Hypothalamus (tissue), 51 donors: ENCODE measurements around the gene WRAP53.

Experiments used
- DNase-seq, 51 donors: peaks; one replicate each; lab custom pipeline; 2025; lab: John Stamatoyannopoulos, UW

WRAP53 gene

DNA sequence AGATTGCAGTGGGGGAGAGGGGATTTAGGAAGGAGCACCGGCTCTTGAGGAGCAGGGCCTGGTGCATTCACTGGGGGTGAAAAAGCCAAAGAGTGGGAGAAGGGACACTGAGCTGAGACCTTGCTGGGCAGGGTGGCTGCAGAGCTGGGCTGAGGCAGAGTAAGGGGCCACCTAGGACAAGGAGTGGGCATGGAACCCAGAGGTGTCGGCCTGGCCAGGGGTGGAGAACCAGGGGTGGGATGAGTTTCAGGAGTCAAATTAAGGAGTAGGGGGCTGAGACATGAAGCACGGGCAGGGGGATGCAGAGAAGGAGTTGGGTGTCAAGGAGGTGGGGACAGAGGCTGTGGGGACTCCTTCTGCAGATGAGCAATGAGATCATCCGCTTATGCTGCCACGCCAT is 49.3 kb downstream of the WRAP53 start:
- DNase-seq, result no peak

DNA sequence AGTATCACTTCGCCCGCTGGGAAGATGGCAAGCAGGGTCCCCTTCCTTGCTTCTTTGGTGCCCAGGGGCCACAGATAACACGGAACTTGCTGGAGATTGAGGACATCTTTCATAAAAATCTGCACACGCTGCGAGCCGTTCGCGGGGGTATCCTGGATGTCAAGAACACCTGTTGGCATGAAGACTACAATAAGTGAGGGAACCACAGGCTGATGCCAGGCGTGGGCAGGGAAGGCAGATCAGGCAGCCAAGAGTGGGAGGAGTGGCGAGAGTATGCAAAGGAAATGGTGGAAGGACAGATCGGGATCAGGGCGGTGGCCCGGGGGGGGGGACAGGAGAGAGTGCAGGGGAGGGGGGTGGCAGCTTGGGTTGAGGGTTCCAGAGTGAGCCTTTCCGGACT is 51.5 kb downstream of the WRAP53 start:
- DNase-seq, result no peak

DNA sequence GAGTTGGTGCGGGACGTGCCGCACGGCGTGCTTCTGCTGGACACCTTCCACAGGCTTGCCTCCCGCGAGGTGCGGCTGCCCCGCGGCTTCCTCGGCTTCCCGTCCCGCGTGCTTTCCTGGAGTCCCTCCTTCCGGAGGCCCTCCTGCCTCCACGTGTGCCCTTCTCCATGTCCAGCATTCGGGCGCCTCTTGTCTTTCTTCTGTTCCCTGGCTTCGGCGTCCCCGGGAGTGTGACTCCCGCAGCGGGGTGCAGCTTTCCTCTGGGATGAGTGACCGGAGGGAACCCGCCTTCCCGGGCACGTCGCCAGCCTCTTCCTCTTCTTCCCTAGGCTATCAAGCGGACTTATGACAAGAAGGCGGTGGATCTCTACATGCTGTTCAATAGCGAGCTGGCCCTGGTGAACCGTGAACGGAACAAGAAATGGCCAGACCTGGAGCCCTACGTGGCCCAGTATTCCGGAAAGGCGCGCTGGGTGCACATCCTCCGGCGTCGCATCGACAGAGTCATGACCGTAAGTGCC is 52.3 kb downstream of the WRAP53 start:
- DNase-seq, result no peak

DNA sequence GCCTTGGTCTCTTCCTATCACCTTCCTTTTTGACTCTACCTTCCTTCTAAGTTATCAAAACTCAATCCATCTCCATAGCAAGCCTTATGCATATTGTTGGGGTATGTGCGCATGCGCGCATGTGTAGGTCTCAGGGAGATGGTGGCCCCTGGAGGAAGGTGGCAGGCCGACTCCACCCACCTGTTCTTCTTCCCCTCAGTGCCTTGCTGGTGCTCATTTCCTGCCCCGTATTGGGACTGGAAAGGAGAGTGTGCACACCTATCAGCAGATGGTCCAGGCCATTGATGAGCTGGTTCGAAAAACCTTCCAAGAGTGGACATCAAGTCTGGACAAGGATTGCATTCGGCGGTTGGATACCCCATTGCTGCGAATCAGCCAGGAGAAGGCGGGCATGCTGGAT is 54.5 kb downstream of the WRAP53 start:
- no peak for DNase-seq

DNA sequence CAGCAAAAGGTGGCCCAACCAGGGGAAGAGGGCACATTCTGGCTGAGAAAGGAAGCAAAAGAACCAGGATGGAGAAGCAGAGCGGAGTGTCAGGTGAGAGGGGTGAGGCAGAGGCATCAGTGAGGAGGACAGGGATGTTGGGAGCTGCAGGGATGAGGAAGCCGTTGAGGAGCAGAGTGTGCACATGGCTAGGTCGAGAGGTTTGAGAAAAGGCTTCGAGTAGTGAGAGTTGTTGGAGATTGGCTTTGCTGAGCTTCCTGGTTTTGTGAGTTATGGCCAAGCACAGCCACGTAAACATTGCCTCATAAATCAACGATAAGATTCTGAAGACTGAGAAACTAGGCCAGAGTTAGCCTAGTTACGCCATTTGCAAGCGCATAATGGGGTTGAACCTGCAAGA is 56.1 kb downstream of the WRAP53 start:
- DNase-seq, result no peak

DNA sequence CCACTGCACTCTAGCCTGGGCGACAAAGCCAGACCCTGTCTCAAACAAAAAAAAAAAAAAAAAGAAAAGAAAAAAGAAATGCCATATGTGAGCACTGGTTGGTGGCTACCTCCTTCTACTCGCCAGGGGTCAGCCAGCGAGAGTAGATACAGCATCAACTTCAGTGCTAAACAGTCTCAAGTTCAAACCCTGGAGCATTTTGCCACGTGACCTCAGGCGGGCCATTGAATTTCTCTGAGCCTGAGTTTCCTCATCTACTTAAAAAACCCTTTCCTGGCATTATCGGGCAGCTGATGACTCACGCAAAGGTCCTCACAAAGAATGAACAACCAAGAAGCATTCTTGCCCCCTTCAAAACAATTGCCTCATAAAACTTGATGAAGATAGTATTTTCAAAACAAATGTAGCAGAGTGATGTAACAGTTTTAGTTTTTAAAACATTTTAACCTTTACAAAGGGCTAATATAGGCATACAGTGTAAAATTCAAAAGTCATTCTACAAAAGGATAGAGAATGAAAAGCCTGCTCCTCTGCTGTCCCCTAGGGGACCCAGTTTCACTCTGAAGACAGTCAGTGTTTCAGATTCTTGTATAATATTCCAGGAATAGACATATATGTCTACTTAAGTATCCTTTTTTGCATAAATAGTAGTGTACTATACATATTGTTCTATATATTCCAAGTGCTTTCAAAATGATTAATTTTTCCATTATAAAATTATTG is 57.6 kb downstream of the WRAP53 start:
- DNase-seq, result no peak

DNA sequence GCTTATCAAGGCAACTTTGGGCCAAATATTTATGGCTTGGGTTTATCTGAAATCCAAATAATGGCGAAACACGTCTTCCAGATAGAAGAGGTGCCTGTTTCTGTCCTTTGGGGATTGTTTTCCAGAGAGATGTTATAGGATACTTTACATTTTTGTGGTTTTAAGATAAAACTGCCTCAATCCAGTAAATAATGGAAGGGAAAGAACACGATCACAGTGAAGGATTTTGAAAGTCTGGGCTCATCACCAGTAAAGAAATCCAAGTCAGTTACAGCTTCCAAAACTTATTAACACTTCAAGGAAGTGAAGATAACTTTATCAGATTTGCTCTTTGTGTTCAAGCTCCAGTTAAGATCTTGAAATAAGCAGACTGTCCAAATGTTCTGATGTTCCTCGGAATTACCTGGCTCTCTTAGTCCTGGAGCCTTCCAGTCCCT is 59.4 kb downstream of the WRAP53 start:
- DNase-seq, result no peak

DNA sequence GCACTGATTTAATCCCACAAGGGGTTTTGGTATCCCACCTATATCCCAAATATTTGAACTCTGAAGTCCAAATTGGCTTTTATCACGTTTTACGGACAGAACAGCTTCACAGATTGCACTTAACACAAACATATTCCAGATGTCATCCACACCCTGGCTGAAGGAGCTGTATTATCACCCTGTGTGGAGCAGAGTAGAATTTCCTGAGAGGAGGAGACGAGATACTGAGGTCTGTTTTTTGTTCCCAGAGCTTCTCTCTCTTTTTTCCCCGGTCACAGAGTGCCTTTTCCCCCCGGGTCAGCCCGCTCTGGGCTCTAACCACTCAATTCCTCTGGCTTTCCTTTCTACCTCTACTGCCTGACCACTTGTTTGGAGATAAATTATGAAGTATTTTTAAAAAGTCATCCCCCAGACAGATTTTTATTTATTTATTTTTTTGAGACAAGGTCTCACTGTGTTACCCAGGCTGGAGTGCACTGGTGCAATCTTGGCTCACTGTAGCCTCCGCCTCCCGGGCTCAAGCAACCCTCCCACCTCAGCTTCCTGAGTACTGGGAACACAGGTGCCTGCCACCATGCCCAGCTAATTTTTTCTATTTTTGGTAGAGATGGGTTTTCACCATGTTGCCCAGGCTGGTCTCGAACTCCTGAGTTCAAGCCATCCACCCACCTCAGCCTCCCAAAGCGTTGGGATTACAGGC is 59.9 kb downstream of the WRAP53 start:
- DNase-seq, result no peak

DNA sequence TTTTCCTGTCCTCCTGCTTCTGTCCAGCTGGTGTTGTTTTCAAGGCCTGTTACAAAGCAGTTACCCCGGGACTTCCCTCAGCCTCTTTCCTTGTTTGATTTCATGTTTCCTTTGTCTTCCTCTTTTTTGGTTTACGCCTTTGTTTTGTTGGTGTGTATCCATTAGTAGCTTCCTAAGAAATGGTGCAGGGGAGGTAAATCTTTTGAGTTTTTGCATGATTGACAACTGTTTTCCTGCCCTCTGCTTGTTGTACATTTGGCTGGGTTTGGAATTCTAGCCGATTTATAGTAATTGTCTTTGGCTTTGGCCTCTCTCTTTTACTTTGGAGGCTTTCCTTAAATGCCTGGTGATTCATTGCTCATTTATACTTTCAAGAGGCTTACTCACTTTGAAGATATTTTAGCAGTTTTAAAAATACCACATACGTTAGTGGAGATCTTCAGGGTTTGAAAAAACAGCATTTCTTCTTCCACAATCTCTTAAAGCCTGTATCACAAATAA is 62.1 kb downstream of the WRAP53 start:
- no peak for DNase-seq
